Activated CD8-positive, alpha-beta T cell treated with anti-CD3 and anti-CD28 coated beads for 36 hours (primary cell): Measurements from ENCODE around the gene QRICH1. TPM values are rescaled to one million over a fixed set of nuclear protein-coding genes. Genes with fewer than 3 reads are reported as not detected.
A peak's percentile ranks its signal among the peaks of the same experiment; 100 is the strongest.

ENCODE experiments used
- ATAC-seq: fragments of 200-7000 bp; cut with Tn5 transposase; one replicate; pipeline ENCODE4 v1.10.0; 2021; ENCODE audit warnings: mild to moderate bottlenecking, moderate library complexity
- CTCF ChIA-PET: fragments of 350-600 bp; sonication (Branson Sonifier 250); formaldehyde crosslinking; loops from one replicate; lab custom pipeline; 2021; ENCODE audit warnings: antibody characterized with exemption; lab: Charles Lee
- POLR2A ChIA-PET: fragments of 350-600 bp; sonication (Branson Sonifier 250); formaldehyde crosslinking; loops from one replicate; lab custom pipeline; 2021; ENCODE audit warnings: antibody characterized with exemption; lab: Charles Lee
- DNase-seq: peaks from one replicate; pipeline ENCODE4 v3.0.0-alpha.2; 2020
- H3K27ac Mint-ChIP-seq: one replicate; pipeline ENCODE4 v1.8.0; 2021; ENCODE audit warnings: mild to moderate bottlenecking, mixed read lengths
- H3K27me3 Mint-ChIP-seq: one replicate; pipeline ENCODE4 v1.8.0; 2021; ENCODE audit warnings: mixed read lengths
- H3K36me3 Mint-ChIP-seq: one replicate; pipeline ENCODE4 v1.8.0; 2021; ENCODE audit warnings: low read depth, mixed read lengths
- H3K4me1 Mint-ChIP-seq: one replicate; pipeline ENCODE4 v1.8.0; 2021; ENCODE audit warnings: low read depth, mixed read lengths
- H3K4me3 Mint-ChIP-seq: one replicate; pipeline ENCODE4 v1.8.0; 2021; ENCODE audit warnings: mild to moderate bottlenecking, moderate library complexity, mixed read lengths
- H3K9me3 Mint-ChIP-seq: one replicate; pipeline ENCODE4 v1.8.0; 2021; ENCODE audit warnings: mixed read lengths
- intact Hi-C: fragments of 100-400 bp; cut with micrococcal nuclease; formaldehyde crosslinking; loops from one replicate; pipeline ENCODE4 v1.10.0; 2022
- total RNA-seq, 2 experiments: library from RNA; stranded (reverse); gene quantifications; one replicate each; pipeline ENCODE4 v1.2.3, GENCODE V29; 2021
- TF ChIP-seq, protein P1 (sequence below): fragments of 200-600 bp; IDR thresholded peaks from one replicate; pipeline ENCODE4 v1.8.0; 2022; ENCODE audit warnings: antibody characterized with exemption, mild to moderate bottlenecking

The QRICH1 gene, protein sequence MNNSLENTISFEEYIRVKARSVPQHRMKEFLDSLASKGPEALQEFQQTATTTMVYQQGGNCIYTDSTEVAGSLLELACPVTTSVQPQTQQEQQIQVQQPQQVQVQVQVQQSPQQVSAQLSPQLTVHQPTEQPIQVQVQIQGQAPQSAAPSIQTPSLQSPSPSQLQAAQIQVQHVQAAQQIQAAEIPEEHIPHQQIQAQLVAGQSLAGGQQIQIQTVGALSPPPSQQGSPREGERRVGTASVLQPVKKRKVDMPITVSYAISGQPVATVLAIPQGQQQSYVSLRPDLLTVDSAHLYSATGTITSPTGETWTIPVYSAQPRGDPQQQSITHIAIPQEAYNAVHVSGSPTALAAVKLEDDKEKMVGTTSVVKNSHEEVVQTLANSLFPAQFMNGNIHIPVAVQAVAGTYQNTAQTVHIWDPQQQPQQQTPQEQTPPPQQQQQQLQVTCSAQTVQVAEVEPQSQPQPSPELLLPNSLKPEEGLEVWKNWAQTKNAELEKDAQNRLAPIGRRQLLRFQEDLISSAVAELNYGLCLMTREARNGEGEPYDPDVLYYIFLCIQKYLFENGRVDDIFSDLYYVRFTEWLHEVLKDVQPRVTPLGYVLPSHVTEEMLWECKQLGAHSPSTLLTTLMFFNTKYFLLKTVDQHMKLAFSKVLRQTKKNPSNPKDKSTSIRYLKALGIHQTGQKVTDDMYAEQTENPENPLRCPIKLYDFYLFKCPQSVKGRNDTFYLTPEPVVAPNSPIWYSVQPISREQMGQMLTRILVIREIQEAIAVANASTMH
- 100 to 1,000 TPM; 107 to 112 TPM for total RNA-seq

DNA sequence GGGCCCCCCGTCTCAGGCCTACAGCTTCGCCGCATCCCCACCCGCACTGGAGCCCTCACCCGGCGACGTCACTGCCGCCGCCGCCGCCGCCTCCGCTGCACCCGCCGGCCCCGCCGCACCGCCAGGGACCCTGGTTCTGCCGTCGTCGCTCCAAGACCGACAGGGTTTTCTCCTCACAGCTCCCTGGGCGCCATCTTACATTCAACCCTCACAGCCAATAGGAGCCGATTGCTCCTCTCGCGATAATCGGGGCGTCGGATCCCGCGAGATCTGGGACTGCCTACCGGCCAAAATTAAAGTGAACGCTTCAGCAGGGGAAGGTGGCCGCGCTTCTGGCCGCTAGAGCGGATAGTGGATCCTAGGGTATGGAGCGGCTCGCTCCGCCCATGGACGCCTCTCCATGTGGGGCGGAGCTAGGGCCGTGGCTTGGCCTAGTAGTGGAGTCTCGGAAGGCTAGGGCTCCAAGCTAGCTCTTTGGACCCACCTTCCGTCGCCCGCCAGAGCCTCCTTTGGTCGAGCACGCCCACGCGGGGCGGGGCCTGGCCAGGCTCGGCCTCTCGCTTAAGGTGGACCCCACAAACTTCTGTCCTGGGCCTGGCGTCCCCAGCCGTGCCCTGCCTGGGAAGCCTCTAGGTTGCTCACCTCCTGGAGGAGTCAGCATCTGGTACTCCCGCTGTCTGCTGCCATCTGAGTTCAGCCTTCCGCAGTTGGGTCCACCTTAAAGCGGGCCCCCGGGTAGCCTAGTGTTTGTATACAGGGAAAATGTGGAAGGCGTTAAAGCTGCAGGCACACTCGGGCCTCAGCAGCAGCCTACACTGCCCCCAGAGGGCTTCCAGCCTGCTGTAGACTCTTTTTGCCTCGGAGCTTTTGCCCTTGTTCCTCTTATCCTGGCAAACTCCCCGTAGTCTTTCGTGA, at the start of gene QRICH1:
Gene QRICH1, minus strand, starts transcription at position 219 of the 915 bp plus-strand sequence. CDS start 17,054 bp downstream, outside the sequence.
- H3K27me3 Mint-ChIP-seq = no peaks in the 10 kb centered on the region
- no peaks in the 10 kb centered on the region for H3K9me3 Mint-ChIP-seq
- H3K36me3 Mint-ChIP-seq = peaks cover 24% of the 10 kb centered on the region
- peak within 1 kb of the TSS; percentile 88 for H3K4me3 Mint-ChIP-seq
- H3K27ac Mint-ChIP-seq = peak within 1 kb of the TSS; percentile 96
- TF ChIP-seq, protein P1, sequence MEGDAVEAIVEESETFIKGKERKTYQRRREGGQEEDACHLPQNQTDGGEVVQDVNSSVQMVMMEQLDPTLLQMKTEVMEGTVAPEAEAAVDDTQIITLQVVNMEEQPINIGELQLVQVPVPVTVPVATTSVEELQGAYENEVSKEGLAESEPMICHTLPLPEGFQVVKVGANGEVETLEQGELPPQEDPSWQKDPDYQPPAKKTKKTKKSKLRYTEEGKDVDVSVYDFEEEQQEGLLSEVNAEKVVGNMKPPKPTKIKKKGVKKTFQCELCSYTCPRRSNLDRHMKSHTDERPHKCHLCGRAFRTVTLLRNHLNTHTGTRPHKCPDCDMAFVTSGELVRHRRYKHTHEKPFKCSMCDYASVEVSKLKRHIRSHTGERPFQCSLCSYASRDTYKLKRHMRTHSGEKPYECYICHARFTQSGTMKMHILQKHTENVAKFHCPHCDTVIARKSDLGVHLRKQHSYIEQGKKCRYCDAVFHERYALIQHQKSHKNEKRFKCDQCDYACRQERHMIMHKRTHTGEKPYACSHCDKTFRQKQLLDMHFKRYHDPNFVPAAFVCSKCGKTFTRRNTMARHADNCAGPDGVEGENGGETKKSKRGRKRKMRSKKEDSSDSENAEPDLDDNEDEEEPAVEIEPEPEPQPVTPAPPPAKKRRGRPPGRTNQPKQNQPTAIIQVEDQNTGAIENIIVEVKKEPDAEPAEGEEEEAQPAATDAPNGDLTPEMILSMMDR = peak; percentile 63
- CTCF ChIA-PET = interaction anchor here (0.6 to 5.4 kb wide), 21 partner anchors 8 to 356 kb away, joined by 3 to 37 read pairs (median 4); partner anchors contain the start of genes IMPDH2, KLHDC8B, LAMB2 and NDUFAF3
- POLR2A ChIA-PET = interaction anchor here (0.7 to 4.3 kb wide), 43 partner anchors 9 to 378 kb away, joined by 3 to 54 read pairs (median 4); partner anchors contain the start of genes ARIH2, DAG1, GPX1 and IMPDH2
- H3K4me1 Mint-ChIP-seq = peaks cover 28% of the 10 kb centered on the region
- DNase-seq (peak; percentile 98), ATAC-seq (peak; percentile 86)
- intact Hi-C loops = loop anchor here (2.0 to 5.0 kb wide), 2 partner anchors 65 to 67 kb away; partner anchors contain the start of gene IMPDH2

DNA sequence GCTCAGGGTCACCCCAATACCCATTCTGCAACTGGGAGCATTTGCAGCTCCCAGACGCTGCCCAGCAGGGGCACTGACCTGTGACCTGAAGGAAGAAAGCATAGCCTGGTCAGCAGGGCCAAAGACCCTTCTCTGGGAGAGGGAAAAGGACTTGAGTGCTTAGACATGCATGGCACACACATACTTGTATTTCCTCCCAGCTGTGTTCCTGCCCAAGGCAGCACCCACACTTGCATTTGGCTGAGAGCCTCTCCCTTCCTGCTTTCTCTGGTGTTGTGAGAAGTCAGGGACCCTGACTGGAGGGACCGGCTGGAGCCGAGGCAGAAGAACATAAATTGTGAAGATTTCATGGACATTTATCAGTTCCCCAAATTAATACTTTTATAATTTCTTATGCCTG, 46.2 kb upstream of the QRICH1 start:
- H3K36me3 Mint-ChIP-seq = no peaks in the 10 kb centered on the region
- H3K27me3 Mint-ChIP-seq = peaks cover 3% of the 10 kb centered on the region
- H3K4me1 Mint-ChIP-seq = no peaks in the 10 kb centered on the region
- H3K27ac Mint-ChIP-seq = no peak overlapping the region
- intact Hi-C loops = no loop called here
- peaks cover 2% of the 10 kb centered on the region for H3K9me3 Mint-ChIP-seq
- H3K4me3 Mint-ChIP-seq = no peak overlapping the region
- ChIA-PET POLR2A (no interaction called here), CTCF (no interaction called here)
- TF ChIP-seq, protein P1 = no peak
- ATAC-seq (no peak), DNase-seq (no peak)

DNA sequence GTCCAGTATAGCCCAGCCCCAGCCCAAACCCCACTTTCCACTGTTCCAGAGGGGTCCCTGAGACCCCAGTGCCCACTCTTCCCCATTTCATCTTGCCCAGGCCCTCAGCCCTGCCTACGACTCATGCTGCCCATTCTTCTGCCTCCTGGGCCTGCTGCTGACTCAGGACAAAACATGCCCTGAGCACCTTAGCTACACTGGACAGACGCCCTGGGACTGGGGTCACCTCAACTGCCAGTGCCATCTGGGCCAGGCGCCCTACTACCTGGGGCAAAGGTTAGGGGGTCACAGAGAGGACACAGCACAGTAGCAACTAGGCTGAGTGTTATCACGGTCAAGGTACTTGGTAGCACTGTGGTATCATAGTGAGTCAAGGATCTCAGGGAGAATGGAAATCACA, 41.6 kb upstream of the QRICH1 start:
- intact Hi-C loops = no loop called here
- ATAC-seq (no peak), DNase-seq (no peak)
- H3K27ac Mint-ChIP-seq = no peak overlapping the region
- peaks cover 3% of the 10 kb centered on the region for H3K27me3 Mint-ChIP-seq
- no peaks in the 10 kb centered on the region for H3K9me3 Mint-ChIP-seq
- no peaks in the 10 kb centered on the region for H3K36me3 Mint-ChIP-seq
- TF ChIP-seq, protein P1 = no peak
- CTCF ChIA-PET = no interaction called here
- no peak overlapping the region for H3K4me3 Mint-ChIP-seq
- no peaks in the 10 kb centered on the region for H3K4me1 Mint-ChIP-seq
- POLR2A ChIA-PET = no interaction called here

DNA sequence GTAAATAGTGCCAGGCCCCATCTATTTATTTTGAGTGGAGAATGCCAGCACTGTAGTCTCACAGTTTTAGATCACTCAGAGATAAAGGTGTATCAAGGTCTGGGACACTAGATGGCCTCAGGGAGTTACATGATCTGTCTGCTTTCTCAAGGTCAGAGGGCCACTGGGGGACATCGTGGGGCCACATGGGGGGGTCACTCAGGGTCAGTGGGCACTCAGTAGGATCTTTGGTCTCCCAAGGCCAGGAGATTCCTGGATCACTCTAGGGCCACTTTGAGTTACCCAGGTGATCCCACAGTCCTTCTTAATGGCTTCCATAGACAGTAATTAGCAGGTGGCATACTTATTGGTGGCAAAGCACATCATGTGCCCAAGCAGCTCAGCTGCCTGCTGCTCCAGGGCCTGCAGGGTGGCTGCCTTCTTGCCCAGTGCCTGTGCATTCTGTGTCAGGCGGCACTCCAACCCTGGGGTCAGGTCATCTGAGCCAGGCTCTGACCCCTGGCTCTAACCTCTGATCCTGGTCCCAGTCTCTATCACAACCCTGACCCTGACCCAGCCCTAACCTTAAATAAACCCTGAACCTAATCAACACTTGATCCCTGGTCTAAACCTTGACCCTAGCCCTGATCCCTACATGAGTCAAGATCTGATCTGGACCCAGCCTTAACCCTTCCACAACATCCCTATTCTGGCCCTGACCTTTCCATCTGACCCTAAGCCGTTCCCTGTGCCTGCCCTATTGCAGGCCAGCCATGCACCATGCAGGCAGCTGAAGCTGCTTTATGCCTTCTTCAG, 40.8 kb upstream of the QRICH1 start:
- H3K9me3 Mint-ChIP-seq = no peaks in the 10 kb centered on the region
- intact Hi-C loops = no loop called here
- no peaks in the 10 kb centered on the region for H3K36me3 Mint-ChIP-seq
- no peak overlapping the region for H3K27ac Mint-ChIP-seq
- peaks cover 3% of the 10 kb centered on the region for H3K27me3 Mint-ChIP-seq
- ChIA-PET CTCF (no interaction called here), POLR2A (interaction anchor here (1.7 kb wide), 1 partner anchor 35 kb away, joined by 6 read pairs; no protein-coding TSS in a partner anchor)
- H3K4me1 Mint-ChIP-seq = no peaks in the 10 kb centered on the region
- ATAC-seq (no peak), DNase-seq (no peak)
- H3K4me3 Mint-ChIP-seq = no peak overlapping the region
- TF ChIP-seq, protein P1 = no peak
